ENCODE measurements around the gene RPTOR. TPM values are rescaled to one million over a fixed set of nuclear protein-coding genes. Genes with fewer than 3 reads are reported as not detected.

The RPTOR gene
- total and polyA plus RNA-seq, 2 donors (not counting 3 experiments of a cell fraction or from before 2014, with no cell fraction given) = 10.7 to 41.8 TPM

GRCh38 chr17:80946449-80946848, 401.8 kb downstream of the RPTOR start:
- dilution Hi-C loops (cut with MboI; ENCODE audit: extremely low pct_ligation_motif_present, low sequenced_read_pairs) = no loop called here
- BruUV-seq (replicated peaks) = no TSS peak
- POLR2A ChIA-PET = no interaction called here

More at GRCh38 chr17:80946449-80946848, 401.8 kb downstream of the RPTOR start:
- Histone ChIP-seq H3K79me2 (ENCODE audit: control insufficient read depth, insufficient read depth, low read length) (no peaks in the 10 kb centered on the region), H3K9ac (replicated peaks; ENCODE audit: extremely low read depth, insufficient read depth, low read length) (no peak overlapping the region), H3K4me1 (ENCODE audit: control insufficient read depth, extremely low read depth, insufficient read depth, low read length) (no peaks in the 10 kb centered on the region), H3K27ac (ENCODE audit: insufficient read depth, low read depth, low read length) (no peak overlapping the region), H3K9me3 (replicated peaks; ENCODE audit: control insufficient read depth, insufficient read depth, low read length) (no peaks in the 10 kb centered on the region), H2AFZ (ENCODE audit: low read depth, low read length) (no peak overlapping the region), H3K4me2 (ENCODE audit: insufficient read depth, low read length) (no peak overlapping the region), H3K36me3 (ENCODE audit: control insufficient read depth in 2 of 2, extremely low read depth in 1 of 2, insufficient read depth in 2 of 2, low read length in 2 of 2) (peaks cover 0 to 3% of the 10 kb centered on the region in 2 experiments), H3K4me3 (replicated peaks in 1 of 3; ENCODE audit: insufficient read depth in 1 of 3, low read depth in 1 of 3, low read length in 3 of 3) (no peak overlapping the region), H4K20me1 (replicated peaks; ENCODE audit: control insufficient read depth, extremely low read depth, insufficient read depth, low read length) (no peaks in the 10 kb centered on the region), H3K9me1 (replicated peaks; ENCODE audit: control insufficient read depth, extremely low read depth, insufficient read depth, low read length) (no peaks in the 10 kb centered on the region), H3K27me3 (ENCODE audit: control insufficient read depth in 2 of 2, insufficient read depth in 2 of 2, low read length in 2 of 2) (no peaks in the 10 kb centered on the region)
- no peak for FAIRE-seq
- CTCF ChIA-PET = no interaction called here
- intact Hi-C loops (cut with micrococcal nuclease) = no loop called here
- TF ChIP-seq EZH2 (IDR thresholded peaks at IDR 0.05; ENCODE audit: borderline replicate concordance, low read depth, low read length, severe bottlenecking) (no peak), CTCF (IDR thresholded peaks at IDR 0.05; ENCODE audit: extremely low read depth in 1 of 2, insufficient read depth in 1 of 2, low read depth in 1 of 2, low read length in 2 of 2) (no peak), POLR2A (IDR thresholded peaks at IDR 0.05; ENCODE audit: low read depth, low read length) (no peak), JUN (IDR thresholded peaks at IDR 0.05; ENCODE audit: borderline replicate concordance, insufficient read depth, insufficient read length, low read depth) (no peak), POLR2AphosphoS5 (IDR thresholded peaks at IDR 0.05; ENCODE audit: insufficient read depth, low read depth, low read length) (no peak), MYC (IDR thresholded peaks at IDR 0.05; ENCODE audit: low read depth, low read length) (no peak), FOS (IDR thresholded peaks at IDR 0.05; ENCODE audit: borderline replicate concordance, insufficient read depth, low read length) (no peak), GATA2 (IDR thresholded peaks at IDR 0.05; ENCODE audit: insufficient read depth, insufficient read length, low read depth, low read length) (no peak)
- TF ChIP-seq, protein P1, sequence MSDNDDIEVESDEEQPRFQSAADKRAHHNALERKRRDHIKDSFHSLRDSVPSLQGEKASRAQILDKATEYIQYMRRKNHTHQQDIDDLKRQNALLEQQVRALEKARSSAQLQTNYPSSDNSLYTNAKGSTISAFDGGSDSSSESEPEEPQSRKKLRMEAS (IDR thresholded peaks at IDR 0.05; ENCODE audit: insufficient read depth, insufficient read length) = no peak
- DNase-seq (ENCODE audit: low read depth, low spot score) = no peak

Data from endothelial cell of umbilical vein (primary cell).